ENCODE data around the gene KRTAP10-3.

- TF ChIP-seq, protein P1, sequence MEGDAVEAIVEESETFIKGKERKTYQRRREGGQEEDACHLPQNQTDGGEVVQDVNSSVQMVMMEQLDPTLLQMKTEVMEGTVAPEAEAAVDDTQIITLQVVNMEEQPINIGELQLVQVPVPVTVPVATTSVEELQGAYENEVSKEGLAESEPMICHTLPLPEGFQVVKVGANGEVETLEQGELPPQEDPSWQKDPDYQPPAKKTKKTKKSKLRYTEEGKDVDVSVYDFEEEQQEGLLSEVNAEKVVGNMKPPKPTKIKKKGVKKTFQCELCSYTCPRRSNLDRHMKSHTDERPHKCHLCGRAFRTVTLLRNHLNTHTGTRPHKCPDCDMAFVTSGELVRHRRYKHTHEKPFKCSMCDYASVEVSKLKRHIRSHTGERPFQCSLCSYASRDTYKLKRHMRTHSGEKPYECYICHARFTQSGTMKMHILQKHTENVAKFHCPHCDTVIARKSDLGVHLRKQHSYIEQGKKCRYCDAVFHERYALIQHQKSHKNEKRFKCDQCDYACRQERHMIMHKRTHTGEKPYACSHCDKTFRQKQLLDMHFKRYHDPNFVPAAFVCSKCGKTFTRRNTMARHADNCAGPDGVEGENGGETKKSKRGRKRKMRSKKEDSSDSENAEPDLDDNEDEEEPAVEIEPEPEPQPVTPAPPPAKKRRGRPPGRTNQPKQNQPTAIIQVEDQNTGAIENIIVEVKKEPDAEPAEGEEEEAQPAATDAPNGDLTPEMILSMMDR (IDR thresholded peaks at IDR 0.05; ENCODE audit: low read depth, low read length), result no peak
- TF ChIP-seq POLR2A (IDR thresholded peaks at IDR 0.05; ENCODE audit: extremely low read depth, insufficient read length) (no peak), MYC (IDR thresholded peaks at IDR 0.05; ENCODE audit: low read depth, low read length) (no peak), MAX (IDR thresholded peaks at IDR 0.05; ENCODE audit: low read depth, low read length) (no peak)
Measured at GRCh38 chr21:44526096-44526997, 32.2 kb downstream of the KRTAP10-3 start.

All from NB4 (cell line).